A549 (cell line): Measurements from ENCODE around the gene CBFA2T3.

Source experiments
- HEYL ChIP-seq: fragments of 250-450 bp; sonication (Bioruptor Pico); IDR thresholded peaks from 2 replicates; pipeline ENCODE4 v1.8.0; 2021; ENCODE audit warnings: mild to moderate bottlenecking, moderate library complexity
- KDM1A ChIP-seq: fragments of 200-600 bp; sonication (generic); IDR thresholded peaks from 2 replicates; pipeline ENCODE4 v1.6.1; 2016; ENCODE audit warnings: low read depth, mild to moderate bottlenecking
- RNF2 ChIP-seq: fragments of 200-600 bp; sonication (generic); IDR thresholded peaks from 2 replicates; pipeline ENCODE4 v1.6.1; 2016; ENCODE audit warnings: low read depth, mild to moderate bottlenecking, antibody characterized with exemption, moderate library complexity, borderline replicate concordance
- TF ChIP-seq, protein P1 (sequence below): fragments of >200 bp; sonication (Bioruptor Twin); formaldehyde crosslinking; IDR thresholded peaks from 3 replicates; pipeline ENCODE4 v1.5.1; 2016

- TF ChIP-seq, protein P1, sequence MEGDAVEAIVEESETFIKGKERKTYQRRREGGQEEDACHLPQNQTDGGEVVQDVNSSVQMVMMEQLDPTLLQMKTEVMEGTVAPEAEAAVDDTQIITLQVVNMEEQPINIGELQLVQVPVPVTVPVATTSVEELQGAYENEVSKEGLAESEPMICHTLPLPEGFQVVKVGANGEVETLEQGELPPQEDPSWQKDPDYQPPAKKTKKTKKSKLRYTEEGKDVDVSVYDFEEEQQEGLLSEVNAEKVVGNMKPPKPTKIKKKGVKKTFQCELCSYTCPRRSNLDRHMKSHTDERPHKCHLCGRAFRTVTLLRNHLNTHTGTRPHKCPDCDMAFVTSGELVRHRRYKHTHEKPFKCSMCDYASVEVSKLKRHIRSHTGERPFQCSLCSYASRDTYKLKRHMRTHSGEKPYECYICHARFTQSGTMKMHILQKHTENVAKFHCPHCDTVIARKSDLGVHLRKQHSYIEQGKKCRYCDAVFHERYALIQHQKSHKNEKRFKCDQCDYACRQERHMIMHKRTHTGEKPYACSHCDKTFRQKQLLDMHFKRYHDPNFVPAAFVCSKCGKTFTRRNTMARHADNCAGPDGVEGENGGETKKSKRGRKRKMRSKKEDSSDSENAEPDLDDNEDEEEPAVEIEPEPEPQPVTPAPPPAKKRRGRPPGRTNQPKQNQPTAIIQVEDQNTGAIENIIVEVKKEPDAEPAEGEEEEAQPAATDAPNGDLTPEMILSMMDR: no peak
- TF ChIP-seq RNF2: no peak
- TF ChIP-seq HEYL (CRISPR knock-in tag): no peak
- no peak for TF ChIP-seq KDM1A
These were observed 62.1 kb downstream of the CBFA2T3 start for GRCh38 chr16:88914750-88915368.
